HCT116 (cell line): ENCODE data around the gene ESPL1. TPM values are rescaled to one million over a fixed set of nuclear protein-coding genes. Genes with fewer than 3 reads are reported as not detected.

ENCODE experiments used
- ATAC-seq: fragments of 200-7000 bp; cut with Tn5 transposase; 2 replicates; pipeline ENCODE4 v1.9.1; 2020; ENCODE audit warnings: mild to moderate bottlenecking, moderate library complexity
- BruUV-seq: library from RNA; stranded (reverse); fragments of 400-500 nt; replicated peaks from 2 replicates; lab custom pipeline; 2021; lab: Mats Ljungman, UMichigan
- CTCF ChIA-PET: fragments of 300-600 bp; sonication (Branson Sonifier 250); formaldehyde crosslinking; loops from one replicate; lab custom pipeline; 2021; ENCODE audit warnings: antibody characterized with exemption; lab: Charles Lee
- POLR2A ChIA-PET: fragments of 300-600, 350-600 bp; sonication (Branson Sonifier 250); formaldehyde crosslinking; loops from one replicate; lab custom pipeline; 2021; ENCODE audit warnings: antibody characterized with exemption; lab: Charles Lee
- RAD21 ChIA-PET, 2 experiments: fragments of 300-600 bp; sonication (Branson Sonifier 250); formaldehyde crosslinking; loops; one replicate each; lab custom pipeline; 2023; ENCODE audit warnings: low total read pairs in 2 of 2; ENCODE audit not compliant: uncharacterized antibody in 2 of 2, unreplicated experiment in 2 of 2, low non-redundant PET in 1 of 2; lab: Charles Lee
- DNase-seq: peaks from one replicate; pipeline ENCODE4 v3.0.0-alpha.2; 2010; ENCODE audit warnings: low read depth, low spot score
- H2AFZ ChIP-seq: fragments of 200-600 bp; shearing (Covaris generic), sonication (generic); 2 replicates; pipeline ENCODE4 v1.6.1; 2017; ENCODE audit warnings: low read depth, mixed run types, mixed read lengths, antibody characterized with exemption, low read length; ENCODE audit not compliant: poor library complexity, severe bottlenecking
- H3K27ac ChIP-seq: 2 replicates; pipeline ENCODE4 v1.5.1; 2012; ENCODE audit warnings: low read depth, low read length
- H3K27me3 ChIP-seq: fragments of 200-600 bp; sonication (generic); 2 replicates; pipeline ENCODE4 v1.6.1; 2016; ENCODE audit warnings: mixed run types, low read length, mixed read lengths; ENCODE audit not compliant: insufficient read depth
- H3K36me3 ChIP-seq, 2 experiments: fragments of 200-500 bp in 1 of 2; fragments of 200-600 bp in 1 of 2; sonication (Bioruptor generic) in 1 of 2; sonication (generic) in 1 of 2; 2 replicates each; pipeline versions ENCODE4 v1.5.1 to v1.6.1; 2014 to 2016; ENCODE audit warnings: low read length in 2 of 2, inconsistent platforms in 1 of 2, mixed read lengths in 1 of 2, mixed run types in 1 of 2; ENCODE audit not compliant: insufficient read depth in 2 of 2, control insufficient read depth in 1 of 2
- H3K4me1 ChIP-seq, 2 experiments: fragments of 200-600 bp in 1 of 2; sonication (generic) in 1 of 2; 2 replicates each; pipeline versions ENCODE4 v1.5.1 to v1.6.1; 2012 to 2017; ENCODE audit warnings: low read length in 2 of 2, inconsistent platforms in 1 of 2, mild to moderate bottlenecking in 1 of 2, mixed read lengths in 1 of 2, mixed run types in 1 of 2, moderate library complexity in 1 of 2; ENCODE audit not compliant: insufficient read depth in 2 of 2, control insufficient read depth in 1 of 2
- H3K4me2 ChIP-seq: fragments of 200-600 bp; sonication (generic); 2 replicates; pipeline ENCODE4 v1.6.1; 2017; ENCODE audit warnings: mixed run types, low read length, mixed read lengths
- H3K4me3 ChIP-seq, 2 experiments: fragments of 200-600 bp in 1 of 2; sonication (generic) in 1 of 2; replicated peaks in 1 of 2; 2 replicates each; pipeline ENCODE4 v1.5.1; 2011 to 2016; ENCODE audit warnings: low read length in 2 of 2, control low read depth in 1 of 2, low read depth in 1 of 2, mild to moderate bottlenecking in 1 of 2, mixed read lengths in 1 of 2, mixed run types in 1 of 2
- H3K79me2 ChIP-seq: fragments of 200-600 bp; sonication (generic); 2 replicates; pipeline ENCODE4 v1.6.1; 2017; ENCODE audit warnings: mild to moderate bottlenecking, mixed run types, low read length, moderate library complexity, mixed read lengths; ENCODE audit not compliant: insufficient read depth
- H3K9ac ChIP-seq: fragments of 200-600 bp; sonication (generic); 2 replicates; pipeline ENCODE4 v1.6.1; 2016; ENCODE audit warnings: low read length, mixed read lengths
- H3K9me2 ChIP-seq: fragments of 200-600 bp; sonication (generic), shearing (Covaris generic); 2 replicates; pipeline ENCODE4 v1.6.1; 2017; ENCODE audit warnings: mixed run types, mild to moderate bottlenecking, moderate library complexity; ENCODE audit not compliant: insufficient read depth
- H3K9me3 ChIP-seq, 2 experiments: fragments of 200-500 bp in 1 of 2; fragments of 200-600 bp in 1 of 2; sonication (Bioruptor generic) in 1 of 2; sonication (generic) in 1 of 2; 2 replicates each; pipeline ENCODE4 v1.6.1; 2014 to 2017; ENCODE audit warnings: low read length in 2 of 2, mixed read lengths in 2 of 2, inconsistent platforms in 1 of 2, low read depth in 1 of 2, mild to moderate bottlenecking in 1 of 2, mixed run types in 1 of 2, moderate library complexity in 1 of 2; ENCODE audit not compliant: control insufficient read depth in 1 of 2, insufficient read depth in 1 of 2
- H4K20me1 ChIP-seq: fragments of 200-600 bp; sonication (generic), shearing (Covaris generic); 2 replicates; pipeline ENCODE4 v1.6.1; 2017; ENCODE audit warnings: mixed run types, mild to moderate bottlenecking, moderate library complexity; ENCODE audit not compliant: insufficient read depth
- CEBPB ChIP-seq: IDR thresholded peaks from 2 replicates; pipeline ENCODE4 v1.6.1; 2012; ENCODE audit warnings: low read depth
- EZH2phosphoT487 ChIP-seq: fragments of 200-600 bp; IDR thresholded peaks from 2 replicates; pipeline ENCODE4 v1.6.1; 2018; ENCODE audit warnings: antibody characterized with exemption, borderline replicate concordance
- FOSL1 ChIP-seq: IDR thresholded peaks from 2 replicates; pipeline ENCODE4 v1.6.1; 2012; ENCODE audit warnings: low read depth
- RAD21 ChIP-seq: IDR thresholded peaks from 2 replicates; pipeline ENCODE4 v1.6.1; 2012; ENCODE audit warnings: low read depth, mild to moderate bottlenecking
- SP1 ChIP-seq: IDR thresholded peaks from 2 replicates; pipeline ENCODE4 v1.6.1; 2012; ENCODE audit warnings: low read depth
- SRF ChIP-seq: IDR thresholded peaks from 2 replicates; pipeline ENCODE4 v1.6.1; 2012; ENCODE audit warnings: low read depth
- YY1 ChIP-seq: IDR thresholded peaks from 2 replicates; pipeline ENCODE4 v1.6.1; 2011; ENCODE audit warnings: low read length, low read depth, moderate library complexity, mild to moderate bottlenecking; ENCODE audit not compliant: insufficient replicate concordance; ENCODE audit errors: extremely low read depth
- ZNF274 ChIP-seq: fragments of 200-500 bp; sonication (Bioruptor generic); IDR thresholded peaks from 2 replicates; pipeline ENCODE4 v1.6.1; 2014; ENCODE audit warnings: mild to moderate bottlenecking, low read depth, low read length, inconsistent platforms
- intact Hi-C: fragments of 100-400 bp; cut with micrococcal nuclease; formaldehyde crosslinking; loops from 2 replicates; pipeline ENCODE4 v1.10.0; 2022
- total RNA-seq: library from RNA; stranded (reverse); gene quantifications from one replicate; pipeline ENCODE4 v1.2.1, GENCODE V29; 2021; ENCODE audit not compliant: unreplicated experiment
- TF ChIP-seq, protein P1 (sequence below): IDR thresholded peaks from 2 replicates; pipeline ENCODE4 v1.6.1; 2012
- TF ChIP-seq, protein P2 (sequence below): IDR thresholded peaks from 2 replicates; pipeline ENCODE4 v1.6.1; 2012; ENCODE audit warnings: low read depth

Gene ESPL1
- total RNA-seq, 1 experiment from 2014 or later, result 50.3 TPM

DNA sequence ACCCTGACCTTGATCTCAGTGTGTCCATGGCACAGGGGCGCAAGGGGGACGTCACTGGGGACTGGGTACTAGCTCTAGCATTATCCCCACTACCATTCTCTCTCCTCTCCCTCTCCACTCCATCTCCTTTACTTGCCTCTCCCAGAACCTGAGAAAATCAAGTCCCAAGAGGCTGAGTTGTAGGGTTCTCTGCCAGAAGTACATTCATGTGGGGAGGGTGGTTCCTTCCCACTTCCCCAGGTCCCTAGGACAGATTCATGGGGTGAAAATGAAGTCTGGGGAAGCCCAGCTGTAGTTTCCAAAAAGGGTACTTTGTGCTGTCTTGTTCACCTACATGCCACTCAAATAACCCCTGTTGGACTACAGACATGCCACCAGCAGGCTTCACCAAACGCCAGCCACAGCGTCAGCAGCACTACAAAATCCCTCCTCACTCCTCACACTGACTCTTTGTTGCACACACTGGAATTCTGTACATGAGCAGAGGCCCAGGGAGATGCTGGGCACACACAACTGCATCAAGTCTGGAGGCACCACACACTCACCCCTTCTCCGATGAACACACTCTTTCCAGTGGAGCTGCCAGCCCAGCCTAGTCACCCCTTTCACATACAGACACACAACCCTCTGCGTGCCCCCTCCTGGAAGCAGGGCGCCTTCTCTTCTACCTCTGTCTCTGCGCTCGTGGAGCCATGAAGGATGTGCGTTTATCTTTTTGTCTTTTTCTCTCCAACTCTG is 43.0 kb upstream of the ESPL1 start:
- Histone ChIP-seq H3K4me2 (peak overlapping the region; percentile 54), H3K27ac (peak overlapping the region; percentile 46), H3K9me3 (no peaks in the 10 kb centered on the region), H3K4me3 (no peak overlapping the region), H3K9ac (peak overlapping the region; percentile 28), H2AFZ (no peak overlapping the region), H3K4me1 (peaks cover 52 to 77% of the 10 kb centered on the region in 2 experiments), H3K36me3 (no peaks in the 10 kb centered on the region), H3K9me2 (no peaks in the 10 kb centered on the region), H3K79me2 (no peaks in the 10 kb centered on the region), H4K20me1 (no peaks in the 10 kb centered on the region), H3K27me3 (no peaks in the 10 kb centered on the region)
- no peak for TF ChIP-seq SRF
- TF ChIP-seq, protein P1, sequence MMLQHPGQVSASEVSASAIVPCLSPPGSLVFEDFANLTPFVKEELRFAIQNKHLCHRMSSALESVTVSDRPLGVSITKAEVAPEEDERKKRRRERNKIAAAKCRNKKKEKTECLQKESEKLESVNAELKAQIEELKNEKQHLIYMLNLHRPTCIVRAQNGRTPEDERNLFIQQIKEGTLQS, result no peak
- no peak for TF ChIP-seq FOSL1
- TF ChIP-seq SP1, result no peak
- no peak for TF ChIP-seq RAD21
- TF ChIP-seq CEBPB, result no peak
- TF ChIP-seq ZNF274, result no peak
- no peak for TF ChIP-seq YY1
- TF ChIP-seq EZH2phosphoT487, result no peak
- TF ChIP-seq, protein P2, sequence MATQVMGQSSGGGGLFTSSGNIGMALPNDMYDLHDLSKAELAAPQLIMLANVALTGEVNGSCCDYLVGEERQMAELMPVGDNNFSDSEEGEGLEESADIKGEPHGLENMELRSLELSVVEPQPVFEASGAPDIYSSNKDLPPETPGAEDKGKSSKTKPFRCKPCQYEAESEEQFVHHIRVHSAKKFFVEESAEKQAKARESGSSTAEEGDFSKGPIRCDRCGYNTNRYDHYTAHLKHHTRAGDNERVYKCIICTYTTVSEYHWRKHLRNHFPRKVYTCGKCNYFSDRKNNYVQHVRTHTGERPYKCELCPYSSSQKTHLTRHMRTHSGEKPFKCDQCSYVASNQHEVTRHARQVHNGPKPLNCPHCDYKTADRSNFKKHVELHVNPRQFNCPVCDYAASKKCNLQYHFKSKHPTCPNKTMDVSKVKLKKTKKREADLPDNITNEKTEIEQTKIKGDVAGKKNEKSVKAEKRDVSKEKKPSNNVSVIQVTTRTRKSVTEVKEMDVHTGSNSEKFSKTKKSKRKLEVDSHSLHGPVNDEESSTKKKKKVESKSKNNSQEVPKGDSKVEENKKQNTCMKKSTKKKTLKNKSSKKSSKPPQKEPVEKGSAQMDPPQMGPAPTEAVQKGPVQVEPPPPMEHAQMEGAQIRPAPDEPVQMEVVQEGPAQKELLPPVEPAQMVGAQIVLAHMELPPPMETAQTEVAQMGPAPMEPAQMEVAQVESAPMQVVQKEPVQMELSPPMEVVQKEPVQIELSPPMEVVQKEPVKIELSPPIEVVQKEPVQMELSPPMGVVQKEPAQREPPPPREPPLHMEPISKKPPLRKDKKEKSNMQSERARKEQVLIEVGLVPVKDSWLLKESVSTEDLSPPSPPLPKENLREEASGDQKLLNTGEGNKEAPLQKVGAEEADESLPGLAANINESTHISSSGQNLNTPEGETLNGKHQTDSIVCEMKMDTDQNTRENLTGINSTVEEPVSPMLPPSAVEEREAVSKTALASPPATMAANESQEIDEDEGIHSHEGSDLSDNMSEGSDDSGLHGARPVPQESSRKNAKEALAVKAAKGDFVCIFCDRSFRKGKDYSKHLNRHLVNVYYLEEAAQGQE, result no peak
- DNase-seq (no peak), ATAC-seq (no peak)
- intact Hi-C loops, result no loop called here
- ChIA-PET RAD21 (interaction anchor here in 1 of 2 experiments (0.6 kb wide), 1 partner anchor 9 kb away, joined by 6 read pairs; no protein-coding TSS in a partner anchor), CTCF (no interaction called here), POLR2A (no interaction called here)
- no TSS peak for BruUV-seq
